Stimulated activated CD4-positive, alpha-beta T cell treated with anti-CD3 and anti-CD28 coated beads, Interleukin-4, amount 100 ng/mL, for 4 hours (primary cell): Measurements from ENCODE around the gene KCTD14.
"Not testable (repeated sequence)": the region's sequence is repeated elsewhere in the genome, so short reads cannot be mapped to it uniquely, and the experiment has no call there.

Experiments
- DNase-seq, 2 experiments: peaks; one replicate each; pipeline ENCODE4 v3.0.0-alpha.2; 2020

The KCTD14 gene

GRCh38 chr11:78045851-78046485 is 22.9 kb upstream of the KCTD14 start:
- peak; percentile 60 to 78 for DNase-seq

GRCh38 chr11:78044706-78045105 is 21.6 kb upstream of the KCTD14 start:
- DNase-seq, result no peak

- DNase-seq, result no peak
These were observed 18.9 kb upstream of the KCTD14 start for GRCh38 chr11:78041843-78042440.

- not testable (repeated sequence) for DNase-seq
These were observed 18.3 kb upstream of the KCTD14 start for GRCh38 chr11:78041380-78041719.

- DNase-seq, result no peak
These were observed 17.8 kb upstream of the KCTD14 start for GRCh38 chr11:78040691-78041379.

GRCh38 chr11:78039919-78040671 is 17.0 kb upstream of the KCTD14 start:
- DNase-seq, result no peak

DNA sequence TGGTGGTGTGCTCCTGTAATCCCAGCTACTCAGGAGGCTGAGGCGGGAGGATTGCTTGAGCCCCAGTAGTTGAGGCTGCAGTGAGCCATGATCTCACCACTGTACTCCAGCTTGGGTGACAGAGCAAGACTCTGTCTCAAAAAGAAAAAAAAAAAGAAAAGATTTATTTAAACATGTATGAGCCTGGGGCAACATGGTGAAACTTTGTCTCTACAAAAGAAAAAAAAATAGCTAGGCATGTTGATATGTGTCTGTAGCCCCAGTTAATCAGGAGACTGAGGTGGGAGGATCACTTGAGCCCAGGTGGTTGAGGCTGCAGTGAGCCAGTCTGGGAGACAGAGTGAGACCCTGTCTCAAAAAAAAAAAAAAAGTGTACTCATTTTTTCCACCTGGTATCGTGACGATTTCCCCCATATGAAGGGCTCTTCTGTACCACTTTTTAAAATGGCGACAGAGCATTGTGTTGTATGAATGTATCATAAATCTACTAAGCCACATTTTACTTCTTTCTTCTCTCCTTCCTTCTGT is 16.4 kb upstream of the KCTD14 start:
- no peak for DNase-seq

DNA sequence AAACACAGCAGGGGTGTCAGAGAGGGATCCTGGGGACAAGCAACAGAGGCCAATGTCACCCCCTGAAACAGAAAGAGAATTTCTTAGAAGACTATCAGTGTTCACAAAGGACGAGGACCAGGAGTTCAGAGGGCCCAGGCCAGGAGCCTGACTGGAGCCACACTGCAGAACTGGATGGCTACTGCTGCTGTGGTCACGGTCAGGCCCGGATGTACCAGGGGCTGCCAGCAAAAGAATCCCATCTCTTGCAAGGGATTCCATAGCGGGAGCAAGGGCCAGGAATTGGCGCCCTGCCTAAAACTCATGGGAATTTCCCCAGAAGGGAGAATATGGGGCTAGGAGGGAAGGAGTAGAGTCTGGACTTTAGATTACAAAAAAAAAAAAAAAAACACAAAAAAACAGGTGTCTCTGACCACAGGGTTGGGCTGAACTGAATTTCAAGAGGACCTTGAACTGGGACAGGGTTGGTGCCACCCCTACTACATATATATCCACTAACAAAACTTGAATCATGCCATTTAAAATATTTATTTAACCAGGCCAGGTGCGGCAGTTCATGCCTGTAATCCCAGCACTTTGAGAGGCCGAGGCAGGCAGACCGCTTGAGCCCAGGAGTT is 15.7 kb upstream of the KCTD14 start:
- DNase-seq, result no peak

DNA sequence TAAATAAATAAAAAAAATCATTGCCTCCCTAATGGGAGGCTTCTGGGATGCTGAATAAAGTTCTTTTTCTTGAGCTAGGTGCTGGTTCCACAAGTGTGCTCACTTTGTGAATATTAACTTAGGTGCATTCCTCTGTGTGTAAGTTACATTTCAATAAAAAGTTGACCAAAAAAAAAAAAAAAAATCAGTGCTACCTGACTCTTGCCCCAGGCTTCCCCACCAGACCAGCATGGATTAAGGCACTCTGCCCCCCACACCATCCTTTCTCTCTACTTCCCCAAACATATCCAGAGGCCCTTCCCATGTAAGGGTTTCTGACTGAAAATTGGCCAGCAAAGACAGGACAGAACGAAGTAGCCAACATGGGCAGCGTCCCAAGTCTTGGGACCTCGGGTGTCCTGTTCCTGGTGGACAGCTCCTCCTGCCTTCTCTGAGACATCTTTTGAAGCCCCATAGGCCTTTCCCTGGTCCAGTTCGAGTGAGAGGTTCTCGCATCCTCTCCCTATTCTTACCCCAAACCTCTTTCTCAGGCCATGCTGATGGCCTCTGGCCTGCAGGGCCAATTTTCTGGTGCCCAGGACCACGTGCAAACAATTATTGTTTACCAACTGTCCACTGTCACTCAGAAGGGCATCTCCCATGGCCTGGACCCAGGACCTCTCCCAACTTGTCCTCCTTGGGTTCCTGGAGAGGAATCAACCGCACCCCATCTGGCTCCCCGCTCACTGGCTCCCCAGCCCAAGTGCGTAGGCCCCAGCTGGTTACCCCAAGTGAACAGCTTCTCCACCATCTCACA is 14.9 kb upstream of the KCTD14 start:
- DNase-seq, result no peak

GRCh38 chr11:78037056-78037455 is 14.0 kb upstream of the KCTD14 start:
- DNase-seq, result no peak

- no peak for DNase-seq
These were observed 13.2 kb upstream of the KCTD14 start for GRCh38 chr11:78036313-78036712.

DNA sequence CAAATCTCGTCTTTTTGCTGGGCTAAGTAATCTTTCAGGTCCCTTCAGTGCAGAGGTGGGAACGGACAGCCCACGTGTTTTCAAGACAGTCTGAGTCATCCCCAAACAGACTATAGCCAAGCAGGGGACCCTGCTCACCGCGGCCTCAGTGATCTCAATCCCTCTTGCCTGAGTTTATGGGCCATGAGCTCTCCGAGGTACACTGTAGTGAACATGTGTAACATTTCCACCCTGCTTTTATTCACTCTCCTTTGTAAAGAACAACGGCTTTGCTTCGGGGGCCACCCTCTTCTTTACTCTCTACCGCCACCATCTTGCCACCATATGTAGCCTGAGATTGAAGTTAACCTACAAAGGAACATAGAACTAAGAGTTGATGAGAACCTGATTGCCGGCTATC is 11.5 kb upstream of the KCTD14 start:
- DNase-seq, result no peak

GRCh38 chr11:78033040-78033439 is 10.0 kb upstream of the KCTD14 start:
- DNase-seq, result no peak

- no peak for DNase-seq
These were observed 9.0 kb upstream of the KCTD14 start for GRCh38 chr11:78032090-78032489.

- no peak for DNase-seq
These were observed 8.6 kb upstream of the KCTD14 start for GRCh38 chr11:78031629-78032028.

- no peak for DNase-seq
These were observed 7.6 kb upstream of the KCTD14 start for GRCh38 chr11:78030429-78031325.

GRCh38 chr11:78028423-78028822 is 5.3 kb upstream of the KCTD14 start:
- DNase-seq, result not testable (repeated sequence)

DNA sequence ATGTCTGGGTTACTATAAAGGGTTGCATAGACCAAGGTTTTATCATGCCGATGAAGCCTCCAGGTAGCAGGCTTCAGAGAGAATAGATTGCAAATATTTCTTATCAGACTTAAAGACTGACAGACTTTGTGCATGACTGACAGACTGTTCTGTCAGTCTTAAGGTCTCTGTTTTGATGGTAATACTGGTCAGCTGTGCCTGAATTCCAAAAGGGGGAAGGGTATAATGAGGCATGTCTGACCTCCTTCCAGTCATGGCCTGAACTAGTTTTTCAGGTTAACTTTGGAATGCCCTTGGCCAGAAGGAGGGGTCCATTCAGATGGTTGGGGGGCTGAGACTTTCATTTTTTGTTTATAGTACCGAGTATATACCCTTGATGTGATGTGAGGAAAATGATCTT is 4.7 kb upstream of the KCTD14 start:
- DNase-seq, result no peak

- no peak for DNase-seq
These were observed 2.3 kb upstream of the KCTD14 start for GRCh38 chr11:78025378-78025777.

- no peak for DNase-seq
These were observed 350 bp upstream of the KCTD14 start for GRCh38 chr11:78023426-78023825.

GRCh38 chr11:78021611-78022010 is 1.5 kb downstream of the KCTD14 start:
- DNase-seq, result no peak
